IPS-20b (cell line): ENCODE data around the gene RNF220.

Experiments used
- H3K27ac ChIP-seq: one replicate; pipeline ENCODE4 v1.5.1; 2013; ENCODE audit warnings: low read length
- H3K27me3 ChIP-seq: 2 replicates; pipeline ENCODE4 v1.6.1; 2013; ENCODE audit warnings: mild to moderate bottlenecking, low read length, inconsistent platforms; ENCODE audit not compliant: insufficient read depth
- H3K36me3 ChIP-seq: 2 replicates; pipeline ENCODE4 v1.6.1; 2013; ENCODE audit warnings: low read depth, mild to moderate bottlenecking, inconsistent platforms, low read length, moderate library complexity; ENCODE audit not compliant: insufficient read depth
- H3K4me1 ChIP-seq: 2 replicates; pipeline ENCODE4 v1.6.1; 2013; ENCODE audit warnings: mild to moderate bottlenecking, control low read depth, inconsistent platforms, low read length, moderate library complexity; ENCODE audit not compliant: insufficient read depth
- H3K4me3 ChIP-seq: 2 replicates; pipeline ENCODE4 v1.5.1; 2013; ENCODE audit warnings: mild to moderate bottlenecking, low read length, inconsistent platforms
- H3K9ac ChIP-seq: 2 replicates; pipeline ENCODE4 v1.6.1; 2013; ENCODE audit warnings: low read depth, mild to moderate bottlenecking, inconsistent platforms, low read length, moderate library complexity
- H3K9me3 ChIP-seq: 2 replicates; pipeline ENCODE4 v1.6.1; 2013; ENCODE audit warnings: mild to moderate bottlenecking, low read depth, low read length, inconsistent platforms; ENCODE audit not compliant: insufficient read depth

RNF220 gene

GRCh38 chr1:44611866-44612265 lies 206.8 kb downstream of the RNF220 start:
- Histone ChIP-seq H3K9me3 (no peaks in the 10 kb centered on the region), H3K9ac (no peak overlapping the region), H3K4me1 (peaks cover 5% of the 10 kb centered on the region; the same call in 1 of the 2 replicates), H3K36me3 (0 out of 2 replicates have a peak, but pooled peaks cover 6% of the 10 kb centered on the region), H3K4me3 (no peak overlapping the region), H3K27me3 (peaks cover 21% of the 10 kb centered on the region), H3K27ac (no peak overlapping the region)

GRCh38 chr1:44613941-44614340 lies 208.9 kb downstream of the RNF220 start:
- Histone ChIP-seq H3K27ac (no peak overlapping the region), H3K36me3 (0 out of 2 replicates have a peak, but pooled peaks cover 6% of the 10 kb centered on the region), H3K9ac (no peak overlapping the region), H3K4me3 (no peak overlapping the region), H3K9me3 (no peaks in the 10 kb centered on the region), H3K4me1 (peaks cover 5% of the 10 kb centered on the region; the same call in 1 of the 2 replicates), H3K27me3 (peaks cover 40% of the 10 kb centered on the region)

- Histone ChIP-seq H3K9ac (no peak overlapping the region; the same call in 1 of the 2 replicates), H3K4me1 (no peaks in the 10 kb centered on the region), H3K36me3 (0 out of 2 replicates have a peak, but pooled peaks cover 6% of the 10 kb centered on the region), H3K27me3 (peaks cover 40% of the 10 kb centered on the region), H3K9me3 (no peaks in the 10 kb centered on the region), H3K27ac (no peak overlapping the region), H3K4me3 (peak overlapping the region; percentile 65)
Measured at GRCh38 chr1:44616284-44616990, 211.4 kb downstream of the RNF220 start.

- Histone ChIP-seq H3K27me3 (peaks cover 40% of the 10 kb centered on the region), H3K9me3 (no peaks in the 10 kb centered on the region), H3K4me3 (peak overlapping the region; percentile 65), H3K27ac (no peak overlapping the region), H3K36me3 (0 out of 2 replicates have a peak, but pooled peaks cover 6% of the 10 kb centered on the region), H3K4me1 (no peaks in the 10 kb centered on the region), H3K9ac (no peak overlapping the region; the same call in 1 of the 2 replicates)
Measured at GRCh38 chr1:44616991-44617702, 212.1 kb downstream of the RNF220 start.

- Histone ChIP-seq H3K36me3 (0 out of 2 replicates have a peak, but pooled peaks cover 6% of the 10 kb centered on the region), H3K27me3 (peaks cover 40% of the 10 kb centered on the region), H3K9me3 (no peaks in the 10 kb centered on the region), H3K9ac (no peak overlapping the region), H3K27ac (no peak overlapping the region), H3K4me3 (peak overlapping the region; percentile 65; the same call in 1 of the 2 replicates), H3K4me1 (no peaks in the 10 kb centered on the region)
Measured at GRCh38 chr1:44617703-44618029, 212.6 kb downstream of the RNF220 start.

GRCh38 chr1:44619261-44619900 lies 214.3 kb downstream of the RNF220 start:
- Histone ChIP-seq H3K4me1 (no peaks in the 10 kb centered on the region), H3K9ac (no peak overlapping the region), H3K27me3 (peaks cover 40% of the 10 kb centered on the region), H3K36me3 (0 out of 2 replicates have a peak, but pooled peaks cover 6% of the 10 kb centered on the region), H3K9me3 (no peaks in the 10 kb centered on the region), H3K4me3 (no peak overlapping the region), H3K27ac (no peak overlapping the region)

GRCh38 chr1:44620072-44620471 lies 215.0 kb downstream of the RNF220 start:
- no peak overlapping the region for H3K27ac ChIP-seq
- H3K9me3 ChIP-seq: no peaks in the 10 kb centered on the region
- H3K4me3 ChIP-seq: no peak overlapping the region
- H3K27me3 ChIP-seq: peaks cover 38% of the 10 kb centered on the region
- H3K36me3 ChIP-seq: 0 out of 2 replicates have a peak, but pooled peaks cover 6% of the 10 kb centered on the region
- H3K9ac ChIP-seq: no peak overlapping the region
- no peaks in the 10 kb centered on the region for H3K4me1 ChIP-seq

GRCh38 chr1:44621841-44622286 lies 216.8 kb downstream of the RNF220 start:
- H3K9ac ChIP-seq: no peak overlapping the region
- no peaks in the 10 kb centered on the region for H3K4me1 ChIP-seq
- no peaks in the 10 kb centered on the region for H3K9me3 ChIP-seq
- H3K36me3 ChIP-seq: no peaks in the 10 kb centered on the region
- no peak overlapping the region for H3K4me3 ChIP-seq
- peaks cover 20% of the 10 kb centered on the region for H3K27me3 ChIP-seq
- no peak overlapping the region for H3K27ac ChIP-seq

- Histone ChIP-seq H3K36me3 (no peaks in the 10 kb centered on the region), H3K27me3 (no peaks in the 10 kb centered on the region), H3K4me3 (no peak overlapping the region), H3K9ac (no peak overlapping the region), H3K9me3 (no peaks in the 10 kb centered on the region), H3K27ac (no peak overlapping the region), H3K4me1 (no peaks in the 10 kb centered on the region)
Measured at GRCh38 chr1:44624268-44624901, 219.3 kb downstream of the RNF220 start.

GRCh38 chr1:44625348-44625747 lies 220.3 kb downstream of the RNF220 start:
- Histone ChIP-seq H3K9me3 (no peaks in the 10 kb centered on the region), H3K4me3 (no peak overlapping the region), H3K27me3 (no peaks in the 10 kb centered on the region), H3K9ac (no peak overlapping the region), H3K36me3 (no peaks in the 10 kb centered on the region), H3K27ac (no peak overlapping the region), H3K4me1 (no peaks in the 10 kb centered on the region)

- H3K4me3 ChIP-seq: no peak overlapping the region
- H3K9me3 ChIP-seq: no peaks in the 10 kb centered on the region
- H3K4me1 ChIP-seq: peaks cover 14% of the 10 kb centered on the region
- H3K36me3 ChIP-seq: peaks cover 11% of the 10 kb centered on the region
- no peak overlapping the region for H3K9ac ChIP-seq
- no peak overlapping the region for H3K27ac ChIP-seq
- no peaks in the 10 kb centered on the region for H3K27me3 ChIP-seq
Measured at GRCh38 chr1:44628962-44629756, 224.1 kb downstream of the RNF220 start.
